Putamen (tissue), 1 donor: ENCODE results near the gene CD200R1.
"Not testable (repeated sequence)": the region's sequence is repeated elsewhere in the genome, so short reads cannot be mapped to it uniquely, and the experiment has no call there.

Experiments used
- DNase-seq: peaks from one replicate; pipeline ENCODE4 v3.0.0-alpha.2; 2016; ENCODE audit warnings: low spot score

CD200R1 gene

GRCh38 chr3:112974178-112974517 lies 755 bp downstream of the CD200R1 start:
- DNase-seq: no peak

- DNase-seq: peak; percentile 30
These were observed 1.4 kb downstream of the CD200R1 start for GRCh38 chr3:112973325-112974177.

GRCh38 chr3:112972158-112972557 lies 2.7 kb downstream of the CD200R1 start:
- DNase-seq: no peak

GRCh38 chr3:112967828-112968227 lies 7.1 kb downstream of the CD200R1 start:
- no peak for DNase-seq

GRCh38 chr3:112967425-112967824 lies 7.5 kb downstream of the CD200R1 start:
- no peak for DNase-seq

GRCh38 chr3:112966633-112967032 lies 8.3 kb downstream of the CD200R1 start:
- no peak for DNase-seq

GRCh38 chr3:112965656-112966055 lies 9.2 kb downstream of the CD200R1 start:
- DNase-seq: no peak

GRCh38 chr3:112963683-112964082 lies 11.2 kb downstream of the CD200R1 start:
- no peak for DNase-seq

GRCh38 chr3:112958811-112959560 lies 15.9 kb downstream of the CD200R1 start:
- no peak for DNase-seq

GRCh38 chr3:112956351-112956750 lies 18.6 kb downstream of the CD200R1 start:
- no peak for DNase-seq

- DNase-seq: no peak
These were observed 26.5 kb downstream of the CD200R1 start for GRCh38 chr3:112948346-112948838.

GRCh38 chr3:112931736-112932521 lies 43.0 kb downstream of the CD200R1 start:
- DNase-seq: no peak

- no peak for DNase-seq
These were observed 44.1 kb downstream of the CD200R1 start for GRCh38 chr3:112930771-112931170.

GRCh38 chr3:112925969-112926368 lies 48.9 kb downstream of the CD200R1 start:
- no peak for DNase-seq

GRCh38 chr3:112925560-112925959 lies 49.3 kb downstream of the CD200R1 start:
- no peak for DNase-seq

GRCh38 chr3:112919541-112919940 lies 55.4 kb downstream of the CD200R1 start:
- DNase-seq: not testable (repeated sequence)

- no peak for DNase-seq
These were observed 66.7 kb downstream of the CD200R1 start for GRCh38 chr3:112908252-112908651.

GRCh38 chr3:112904786-112905185 lies 70.1 kb downstream of the CD200R1 start:
- DNase-seq: no peak

- DNase-seq: no peak
These were observed 74.8 kb downstream of the CD200R1 start for GRCh38 chr3:112900113-112900512.

GRCh38 chr3:112897791-112898190 lies 77.1 kb downstream of the CD200R1 start:
- DNase-seq: no peak

- no peak for DNase-seq
These were observed 80.6 kb downstream of the CD200R1 start for GRCh38 chr3:112894258-112894657.

GRCh38 chr3:112889357-112889756 lies 85.5 kb downstream of the CD200R1 start:
- DNase-seq: no peak
